ENCODE data around the gene STXBP6. TPM values are rescaled to one million over a fixed set of nuclear protein-coding genes. Genes with fewer than 3 reads are reported as not detected.

The STXBP6 gene
- total and polyA plus RNA-seq, 7 donors: 7.1 to 32.8 (median 14.3) TPM

DNA sequence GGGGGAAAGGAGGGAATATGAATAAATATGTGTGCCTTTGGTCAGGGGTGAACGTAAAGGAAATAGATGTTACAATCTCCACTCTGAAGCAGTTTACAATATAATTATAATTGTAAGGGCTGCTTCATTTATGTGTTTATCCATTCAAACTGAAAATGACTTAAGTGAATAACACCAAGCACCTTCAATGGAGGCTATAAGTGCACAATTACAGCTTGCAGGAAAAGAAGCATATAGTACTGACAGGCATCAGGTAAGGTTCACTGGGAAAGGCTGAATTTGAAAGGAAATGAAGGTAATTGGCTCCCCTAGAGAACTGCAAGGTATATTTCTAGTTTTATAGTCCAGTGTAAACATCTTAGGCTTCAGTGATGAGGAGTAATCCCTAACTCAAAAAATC is 192.7 kb downstream of the STXBP6 start:
- intact Hi-C loops (cut with DNase I): no loop called here
- peaks cover 0 to 9% (median 3%) of the 10 kb centered on the region in 4 donors for H3K4me1 ChIP-seq
- TF ChIP-seq POLR2A (IDR thresholded peaks at IDR 0.05): no peak
- TF ChIP-seq EP300 (IDR thresholded peaks at IDR 0.05): no peak
- TF ChIP-seq POLR2AphosphoS5 (IDR thresholded peaks at IDR 0.05): no peak
- TF ChIP-seq CTCF (IDR thresholded peaks at IDR 0.05): no peak
- 15 to 77% methylated on average over 1 of the region's 1 CpG for WGBS, 2 donors
- no peak for DNase-seq
- no peaks in the 10 kb centered on the region for H3K27me3 ChIP-seq
- H3K36me3 ChIP-seq: peaks cover 0 to 12% (median 3%) of the 10 kb centered on the region in 4 donors
- no peak overlapping the region for H3K27ac ChIP-seq
- H3K9me3 ChIP-seq: no peaks in the 10 kb centered on the region
- no peak overlapping the region for H3K4me3 ChIP-seq

- Histone ChIP-seq H3K4me3 (no peak overlapping the region), H3K4me1 (no peaks in the 10 kb centered on the region), H3K9me3 (no peaks in the 10 kb centered on the region), H3K36me3 (peaks cover 0 to 12% (median 3%) of the 10 kb centered on the region in 4 donors), H3K27ac (no peak overlapping the region), H3K27me3 (no peaks in the 10 kb centered on the region)
- no peak for TF ChIP-seq CTCF (IDR thresholded peaks at IDR 0.05)
- TF ChIP-seq POLR2A (IDR thresholded peaks at IDR 0.05): no peak
- TF ChIP-seq POLR2AphosphoS5 (IDR thresholded peaks at IDR 0.05): no peak
- no peak for TF ChIP-seq EP300 (IDR thresholded peaks at IDR 0.05)
- WGBS, 2 donors: 24 to 69% methylated on average over 2 of the region's 2 CpGs
- DNase-seq: no peak
- intact Hi-C loops (cut with DNase I): no loop called here
These were observed 196.5 kb downstream of the STXBP6 start for GRCh38 chr14:24853446-24853845.

- Histone ChIP-seq H3K27ac (no peak overlapping the region), H3K27me3 (no peaks in the 10 kb centered on the region), H3K4me1 (peaks cover 0 to 8% (median 3%) of the 10 kb centered on the region in 4 donors), H3K36me3 (peaks cover 0 to 12% (median 3%) of the 10 kb centered on the region in 4 donors), H3K4me3 (no peak overlapping the region), H3K9me3 (no peaks in the 10 kb centered on the region)
- no peak for DNase-seq
- intact Hi-C loops (cut with DNase I): no loop called here
- 29 to 72% methylated on average over 6 of the region's 6 CpGs for WGBS, 2 donors
- TF ChIP-seq POLR2AphosphoS5 (IDR thresholded peaks at IDR 0.05) (no peak), CTCF (IDR thresholded peaks at IDR 0.05) (no peak), EP300 (IDR thresholded peaks at IDR 0.05) (no peak), POLR2A (IDR thresholded peaks at IDR 0.05) (no peak)
These were observed 197.5 kb downstream of the STXBP6 start for GRCh38 chr14:24852312-24853060.

DNA sequence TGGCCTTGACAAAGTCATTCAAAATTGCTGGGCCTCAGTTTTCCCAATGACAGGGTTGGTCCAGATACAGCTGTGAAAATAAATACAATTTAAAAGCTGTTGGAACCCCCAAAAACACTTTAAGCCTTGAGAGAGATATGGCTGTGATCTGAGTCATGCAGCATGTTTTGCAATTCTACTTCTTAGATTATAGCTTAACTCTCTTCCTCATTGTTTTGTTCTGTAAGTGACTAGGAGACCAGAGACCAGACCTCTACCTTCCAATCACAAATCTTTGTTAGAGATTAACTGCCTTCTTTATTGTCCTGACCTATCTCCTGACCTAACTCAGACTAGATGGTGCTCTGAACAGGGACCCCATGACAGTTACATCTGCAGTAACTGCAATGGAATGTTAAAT is 198.1 kb downstream of the STXBP6 start:
- Histone ChIP-seq H3K27me3 (no peaks in the 10 kb centered on the region), H3K27ac (no peak overlapping the region), H3K36me3 (peaks cover 0 to 12% (median 3%) of the 10 kb centered on the region in 4 donors), H3K4me3 (no peak overlapping the region), H3K4me1 (peaks cover 0 to 10% (median 5%) of the 10 kb centered on the region in 4 donors), H3K9me3 (no peaks in the 10 kb centered on the region)
- TF ChIP-seq CTCF (IDR thresholded peaks at IDR 0.05) (no peak), EP300 (IDR thresholded peaks at IDR 0.05) (no peak), POLR2AphosphoS5 (IDR thresholded peaks at IDR 0.05) (no peak), POLR2A (IDR thresholded peaks at IDR 0.05) (no peak)
- DNase-seq: no peak
- intact Hi-C loops (cut with DNase I): no loop called here
